Stimulated activated CD8-positive, alpha-beta memory T cell treated with anti-CD3 and anti-CD28 coated beads, Interleukin-4, amount 100 ng/mL, for 48 hours (primary cell): Measurements from ENCODE around the gene COL1A1.

Experiments
- DNase-seq: peaks from one replicate; pipeline ENCODE4 v3.0.0-alpha.2; 2020

Gene COL1A1

DNA sequence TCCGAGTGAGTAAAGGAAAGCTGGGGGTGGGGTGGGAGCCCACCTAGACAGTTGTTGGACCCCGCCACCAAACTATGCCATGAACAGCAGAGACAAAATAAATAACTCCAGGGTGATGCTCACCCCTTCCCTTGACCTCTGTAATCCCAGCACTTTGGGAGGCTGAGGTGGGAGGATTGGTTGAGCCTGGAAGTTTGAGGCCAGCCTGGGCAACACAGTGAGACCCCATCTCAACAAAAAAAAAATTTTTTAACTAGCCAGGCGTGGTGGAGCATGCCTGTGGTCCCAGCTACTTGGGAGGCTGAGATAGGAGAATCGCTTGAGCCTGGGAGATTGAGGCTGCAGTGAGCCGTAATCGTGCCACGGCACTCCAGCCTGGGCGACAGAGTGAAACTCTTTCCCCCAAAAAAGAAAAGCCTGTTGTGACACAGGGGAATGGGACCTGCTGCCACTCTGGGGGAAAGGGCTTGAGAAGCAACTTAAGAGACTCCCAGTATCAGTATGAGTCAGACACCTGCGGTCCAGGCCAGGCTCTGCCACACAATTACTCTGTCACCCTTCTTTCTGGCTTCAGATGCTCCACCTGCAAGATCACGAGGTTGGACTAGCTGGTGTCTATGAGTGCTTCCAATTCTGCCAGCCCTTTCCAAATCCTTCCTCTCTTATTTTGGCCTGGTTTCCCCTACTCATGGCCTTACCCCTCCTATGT lies 30.6 kb downstream of the COL1A1 start:
- no peak for DNase-seq

GRCh38 chr17:50169881-50170459 lies 31.5 kb downstream of the COL1A1 start:
- DNase-seq = no peak

DNA sequence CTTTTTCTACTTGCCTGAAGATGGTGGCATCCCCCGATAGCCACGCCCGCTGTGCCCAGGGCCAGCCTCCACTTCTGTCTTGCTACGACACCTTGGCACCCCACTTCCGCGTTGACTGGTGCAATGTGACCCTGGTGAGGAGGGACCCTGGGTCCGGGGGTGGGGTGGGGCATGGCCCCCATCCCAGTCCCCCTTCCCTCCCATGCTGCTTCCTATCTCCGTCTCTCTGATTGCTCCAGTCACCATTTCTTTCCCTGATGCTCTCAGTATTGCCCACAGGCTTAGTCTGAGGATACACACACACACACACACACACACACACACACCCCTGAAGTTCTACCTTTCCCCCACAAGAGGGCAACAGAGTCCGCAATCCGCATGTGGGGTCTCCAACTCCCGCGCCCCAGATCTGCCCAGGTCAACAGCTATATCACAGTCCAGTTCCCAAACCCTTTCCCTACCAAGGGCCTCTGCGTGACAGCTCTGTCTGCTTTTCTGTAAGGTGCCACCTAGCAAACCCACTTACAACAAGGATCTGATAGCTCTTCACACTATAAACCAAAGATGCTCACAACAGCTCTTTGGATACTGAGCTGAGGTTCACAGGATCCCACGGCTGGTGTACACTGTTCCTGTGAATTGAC lies 32.2 kb downstream of the COL1A1 start:
- DNase-seq = peak; percentile 70

GRCh38 chr17:50168319-50168718 lies 33.1 kb downstream of the COL1A1 start:
- DNase-seq = no peak

DNA sequence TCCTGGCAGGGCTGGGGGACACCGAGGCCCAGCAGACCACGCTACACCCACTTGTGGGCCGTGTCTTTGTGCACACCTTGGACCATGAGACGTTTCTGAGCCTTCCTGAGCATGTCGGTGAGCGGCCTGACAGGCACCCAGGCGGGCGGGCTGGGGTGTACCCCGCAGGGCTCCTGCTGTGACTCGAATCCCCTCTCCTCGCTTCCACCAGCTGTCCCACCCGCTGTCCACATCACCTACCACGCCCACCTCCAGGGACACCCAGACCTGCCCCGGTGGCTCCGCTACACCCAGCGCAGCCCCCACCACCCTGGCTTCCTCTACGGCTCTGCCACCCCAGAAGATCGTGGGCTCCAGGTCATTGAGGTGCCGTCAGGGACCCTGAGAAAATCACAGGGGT lies 34.1 kb downstream of the COL1A1 start:
- DNase-seq = no peak

- DNase-seq = no peak
Observed at GRCh38 chr17:50166518-50167181, 34.8 kb downstream of the COL1A1 start.

DNA sequence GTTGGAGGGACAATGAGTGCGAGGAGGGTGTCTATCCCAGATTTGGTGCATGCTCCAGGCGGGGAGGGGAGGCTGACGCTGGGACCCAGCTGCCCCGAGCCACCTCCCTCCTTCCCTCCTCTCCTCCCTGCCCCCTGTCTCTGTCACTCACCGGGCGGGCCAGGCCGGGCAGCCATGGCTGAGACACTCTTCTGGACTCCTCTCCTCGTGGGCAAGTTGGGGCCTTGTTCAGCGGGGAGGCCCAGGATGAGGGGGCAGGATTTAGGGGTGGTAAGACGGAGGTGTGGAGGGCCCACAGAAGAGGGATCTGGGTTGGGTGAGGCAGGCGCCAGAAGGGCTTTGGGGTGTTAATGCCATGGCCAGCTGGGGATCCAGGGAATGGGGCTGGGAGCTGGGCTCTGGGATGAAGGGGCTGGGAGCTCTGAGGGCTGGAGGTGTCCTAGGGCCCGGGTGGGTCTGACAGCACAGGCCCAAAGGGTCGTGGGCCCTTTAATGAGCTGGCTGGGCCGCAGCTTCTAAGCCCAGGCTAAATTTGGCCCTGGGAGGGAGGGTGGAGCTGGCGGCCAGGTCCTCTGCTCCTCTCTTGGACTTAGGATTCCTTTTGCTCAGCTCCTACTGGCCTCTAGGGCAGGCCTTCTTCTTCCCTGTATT lies 35.4 kb downstream of the COL1A1 start, which contains the start of gene SGCA:
SGCA (plus strand) TSS at position 139 of the 651 bp plus-strand sequence; CDS start at position 175, 36 bp downstream.
- DNase-seq = no peak

GRCh38 chr17:50165466-50165865 lies 36.0 kb downstream of the COL1A1 start:
- no peak for DNase-seq

GRCh38 chr17:50165066-50165465 lies 36.4 kb downstream of the COL1A1 start:
- DNase-seq = no peak

DNA sequence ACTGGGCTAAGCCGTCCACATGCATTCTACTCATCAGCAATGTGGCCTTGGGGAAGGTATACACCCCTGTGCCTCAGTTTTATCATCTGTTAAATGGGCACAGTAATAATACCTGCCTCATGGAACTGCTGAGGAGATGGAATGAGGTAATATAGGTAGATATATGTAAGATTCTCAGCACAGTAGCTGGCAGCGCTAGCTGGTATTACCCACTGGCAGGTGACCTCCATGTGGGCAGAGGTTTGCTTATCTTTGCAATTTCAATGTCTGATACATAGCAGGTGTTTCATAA lies 36.8 kb downstream of the COL1A1 start:
- no peak for DNase-seq

DNA sequence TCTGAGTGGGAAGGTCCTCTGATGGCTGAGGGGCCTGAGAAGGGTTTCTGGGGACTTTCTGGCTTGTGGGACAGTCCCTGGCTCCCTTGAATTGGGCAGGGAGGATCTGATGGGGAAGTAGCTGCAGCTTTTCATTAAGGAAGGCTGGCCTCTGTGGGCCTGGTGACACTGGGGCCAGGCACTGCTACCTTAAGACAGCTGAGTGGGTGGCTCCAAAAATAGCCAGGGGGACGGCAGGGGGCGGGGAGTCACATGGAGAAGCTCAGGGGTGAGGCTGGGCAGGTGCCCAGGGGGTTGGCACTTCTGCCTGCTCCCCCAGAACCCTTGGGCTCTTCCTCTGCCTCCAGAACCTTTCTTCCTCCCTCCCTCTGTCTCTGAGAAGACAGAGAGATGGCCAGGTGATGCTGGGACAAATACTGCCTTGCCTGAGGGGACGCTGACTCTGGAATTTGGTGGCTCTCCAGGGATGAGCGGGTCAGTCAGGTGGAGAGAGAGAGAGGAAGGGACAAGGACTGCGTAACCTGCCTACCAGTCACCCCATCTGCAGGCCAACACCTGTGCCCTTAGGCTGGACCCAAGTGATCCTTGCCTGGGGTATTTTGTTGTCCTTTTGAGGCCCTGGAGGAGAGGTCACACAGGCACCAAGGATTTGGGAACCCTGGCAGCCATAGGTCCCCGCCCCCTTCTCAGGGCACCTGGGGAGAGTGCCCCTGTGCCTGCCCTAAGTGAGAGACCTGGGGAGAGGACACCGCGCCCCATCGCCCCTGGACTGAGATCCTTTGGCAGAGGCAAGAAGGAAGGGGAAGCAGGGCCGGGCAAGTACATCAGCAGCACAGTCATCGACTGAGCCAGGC lies 37.4 kb downstream of the COL1A1 start:
- DNase-seq = no peak

GRCh38 chr17:50162466-50163254 lies 38.8 kb downstream of the COL1A1 start:
- DNase-seq = no peak

GRCh38 chr17:50161911-50162288 lies 39.5 kb downstream of the COL1A1 start:
- DNase-seq = no peak

DNA sequence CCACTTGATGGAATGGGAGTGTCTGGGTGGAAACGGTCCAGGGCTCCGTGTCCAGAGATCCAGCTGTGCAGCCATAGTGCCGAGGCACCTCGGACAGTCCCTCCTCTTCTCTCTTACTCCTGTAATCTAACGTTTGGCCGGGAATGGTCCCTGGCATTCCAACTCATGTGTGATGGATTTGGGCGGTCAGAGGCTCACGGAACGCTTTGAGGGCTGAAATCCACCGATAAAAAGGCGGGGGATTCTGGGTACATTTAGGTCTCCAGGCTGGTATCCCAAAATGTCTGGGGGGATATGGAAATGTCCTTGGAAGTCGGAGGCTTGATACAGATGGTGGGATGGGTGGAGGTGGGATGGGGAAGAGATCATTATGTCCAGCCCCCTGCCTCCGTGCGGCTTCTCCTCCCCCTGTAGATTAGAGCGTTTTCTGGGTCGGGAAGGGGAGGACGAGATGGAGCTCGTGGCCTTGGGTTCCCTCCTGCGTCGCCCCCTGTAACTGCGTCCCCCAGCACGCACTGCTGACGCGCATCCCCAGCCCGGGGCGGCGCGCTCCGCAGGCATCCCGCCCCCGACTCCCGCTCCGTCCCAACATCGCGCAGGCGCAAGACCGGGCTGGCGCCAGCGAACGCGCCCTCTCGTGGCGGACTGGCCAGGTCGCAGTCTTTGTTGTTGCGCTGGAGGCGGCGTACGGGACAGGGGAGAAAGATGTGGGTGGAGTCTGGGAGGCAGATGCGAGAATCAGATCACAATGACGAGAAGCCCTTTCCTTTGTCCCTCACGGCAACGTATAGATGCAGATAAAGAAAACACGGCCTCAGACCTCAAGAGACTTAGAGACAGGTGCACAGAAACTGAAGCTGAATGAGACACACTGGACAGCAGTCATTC lies 40.2 kb downstream of the COL1A1 start:
- DNase-seq = peak; percentile 97

DNA sequence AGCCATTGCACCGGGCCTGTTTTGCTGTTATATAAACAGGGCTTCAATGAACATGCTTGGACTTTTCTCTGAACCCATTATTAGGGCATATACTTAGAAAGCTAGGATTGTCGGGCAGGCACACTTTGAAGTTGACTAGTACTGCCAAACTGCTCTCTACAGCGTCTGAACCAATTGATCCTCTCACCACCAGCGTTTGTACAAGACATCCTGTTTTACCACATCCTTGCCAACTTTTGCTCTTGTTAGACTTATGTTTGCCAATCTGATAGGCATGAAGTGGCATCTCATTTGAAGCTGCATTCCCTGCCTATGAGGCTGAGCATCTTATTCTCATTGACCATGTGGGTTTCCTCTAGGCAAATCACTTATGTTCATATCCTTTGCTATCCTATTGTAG lies 43.5 kb downstream of the COL1A1 start:
- no peak for DNase-seq

GRCh38 chr17:50155115-50155819 lies 46.2 kb downstream of the COL1A1 start:
- no peak for DNase-seq

DNA sequence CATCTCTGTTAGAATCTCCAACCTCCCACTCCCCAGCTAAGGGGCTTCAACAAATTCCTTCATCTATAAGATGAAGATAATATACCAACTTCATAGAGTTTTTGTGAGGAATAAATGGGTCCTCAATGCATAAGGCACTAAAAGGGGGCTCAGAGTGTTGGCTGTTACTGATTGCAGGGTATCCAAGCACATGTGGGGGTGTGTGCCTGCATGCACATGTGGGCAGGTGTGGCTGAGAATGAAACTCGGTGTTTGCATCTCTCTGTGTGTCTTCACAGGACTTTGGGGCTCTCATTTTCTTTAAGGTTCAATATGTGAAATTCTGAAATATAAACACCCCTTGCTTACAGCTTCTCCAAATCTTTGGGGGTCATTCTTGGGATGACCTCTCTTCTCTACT lies 46.8 kb downstream of the COL1A1 start:
- no peak for DNase-seq

DNA sequence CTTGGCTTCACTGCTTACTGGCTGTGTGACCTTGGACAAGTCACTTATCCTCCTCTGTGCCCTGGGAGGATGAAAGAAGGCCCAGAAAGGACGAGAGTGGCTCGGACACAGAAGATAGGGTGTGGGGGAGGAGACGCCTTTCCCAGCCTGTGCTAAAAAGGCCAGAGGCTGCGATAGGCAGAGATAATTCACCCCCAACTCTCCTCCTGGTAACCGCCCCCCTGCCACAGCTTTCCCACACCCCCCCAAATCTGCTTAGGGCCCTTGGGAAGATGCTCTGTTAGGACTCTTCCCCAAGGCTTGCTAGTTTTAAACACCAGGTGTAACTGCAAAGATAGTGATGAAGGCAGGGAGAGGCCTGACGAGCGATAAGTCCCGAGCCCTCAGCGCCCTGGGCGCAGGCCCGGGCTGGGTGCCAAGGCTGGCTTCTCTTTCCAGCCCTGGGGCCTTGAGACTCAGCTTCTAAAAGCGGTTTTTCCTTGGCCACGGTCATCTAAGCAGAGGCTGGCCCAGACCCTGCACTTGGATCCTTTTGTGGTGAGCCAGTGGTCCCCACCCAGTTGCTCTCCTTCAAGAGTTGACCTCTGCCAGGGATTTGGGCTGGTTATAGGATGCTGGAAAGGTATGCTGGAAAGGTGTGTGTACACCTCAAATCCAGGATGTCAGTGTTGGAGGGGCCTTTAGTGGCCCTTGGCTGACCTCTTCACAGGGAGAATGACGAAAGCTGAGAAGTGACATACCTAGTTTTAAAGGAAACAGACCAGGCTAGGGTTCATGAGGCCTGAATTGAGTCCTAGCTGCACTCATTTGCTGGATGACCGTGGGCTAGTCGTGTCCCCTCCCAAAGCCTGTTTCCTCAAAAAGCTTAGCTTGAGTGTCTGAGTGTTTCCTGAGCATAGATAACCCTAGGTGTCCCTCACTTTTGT lies 47.5 kb downstream of the COL1A1 start:
- no peak for DNase-seq

DNA sequence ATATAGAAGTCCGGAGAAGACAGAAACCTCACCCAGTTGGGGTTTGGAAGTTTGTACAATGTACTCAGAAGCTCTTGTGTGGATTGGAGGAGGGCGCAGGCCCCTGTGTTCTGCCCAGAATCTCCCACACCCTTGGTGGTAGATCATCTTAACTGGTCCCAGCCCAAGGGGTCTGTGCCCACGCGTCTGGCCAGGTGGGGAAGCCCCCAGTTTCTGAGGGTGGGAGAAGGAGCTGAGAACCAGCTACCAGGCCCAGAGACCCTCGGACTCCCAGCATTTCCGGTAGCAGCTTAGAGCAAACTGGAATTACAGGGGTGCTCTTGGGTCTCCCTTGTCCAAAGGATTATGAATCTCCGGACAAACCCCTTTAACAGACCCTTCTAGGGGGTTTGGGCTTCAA lies 48.7 kb downstream of the COL1A1 start:
- DNase-seq = no peak
